NCI-H526 treated with DMSO at 0.1 percent for 48 hours (cell line): ENCODE data around the gene INPP5B.
"Not testable (repeated sequence)": the region's sequence is repeated elsewhere in the genome, so short reads cannot be mapped to it uniquely, and the experiment has no call there.

Experiments used
- DNase-seq: peaks from one replicate; lab custom pipeline; 2025; lab: John Stamatoyannopoulos, UW

The INPP5B gene

GRCh38 chr1:37946703-37947360 lies at the start of gene INPP5B:
Gene INPP5B (minus strand): TSS chr1:37947053. CDS start chr1:37946308, 745 bp downstream.
- DNase-seq = peak; percentile 82

- DNase-seq = peak; percentile 66
Measured at GRCh38 chr1:37995751-37996345, 49.0 kb upstream of the INPP5B start.

- no peak for DNase-seq
Measured at GRCh38 chr1:37994886-37995566, 48.2 kb upstream of the INPP5B start.

GRCh38 chr1:37989361-37989930 lies 42.6 kb upstream of the INPP5B start:
- no peak for DNase-seq

GRCh38 chr1:37987679-37988078 lies 40.8 kb upstream of the INPP5B start:
- no peak for DNase-seq

- no peak for DNase-seq
Measured at GRCh38 chr1:37983546-37983945, 36.7 kb upstream of the INPP5B start.

- no peak for DNase-seq
Measured at GRCh38 chr1:37978541-37978940, 31.7 kb upstream of the INPP5B start.

GRCh38 chr1:37975083-37975482 lies 28.2 kb upstream of the INPP5B start:
- DNase-seq = peak; percentile 66

- DNase-seq = no peak
Measured at GRCh38 chr1:37974567-37974966, 27.7 kb upstream of the INPP5B start.

- not testable (repeated sequence) for DNase-seq
Measured at GRCh38 chr1:37973684-37974083, 26.8 kb upstream of the INPP5B start.

GRCh38 chr1:37965301-37965700 lies 18.4 kb upstream of the INPP5B start:
- DNase-seq = no peak

GRCh38 chr1:37964106-37964505 lies 17.3 kb upstream of the INPP5B start:
- DNase-seq = not testable (repeated sequence)

GRCh38 chr1:37958690-37959089 lies 11.8 kb upstream of the INPP5B start:
- no peak for DNase-seq

- no peak for DNase-seq
Measured at GRCh38 chr1:37955685-37956084, 8.8 kb upstream of the INPP5B start.

- no peak for DNase-seq
Measured at GRCh38 chr1:37954316-37954971, 7.6 kb upstream of the INPP5B start.

- no peak for DNase-seq
Measured at GRCh38 chr1:37952738-37953137, 5.9 kb upstream of the INPP5B start.

- DNase-seq = no peak
Measured at GRCh38 chr1:37951783-37952624, 5.2 kb upstream of the INPP5B start.

GRCh38 chr1:37951041-37951782 lies 4.4 kb upstream of the INPP5B start:
- no peak for DNase-seq

GRCh38 chr1:37949524-37950152 lies 2.8 kb upstream of the INPP5B start:
- no peak for DNase-seq

- no peak for DNase-seq
Measured at GRCh38 chr1:37948841-37949240, 2.0 kb upstream of the INPP5B start.
